Amygdala (tissue), 56 donors: ENCODE measurements around the gene ATXN7L2.
A peak's percentile ranks its signal among the peaks of the same experiment; 100 is the strongest.

Experiments used
- DNase-seq, 56 donors: peaks; one replicate each; lab custom pipeline; 2025; lab: John Stamatoyannopoulos, UW

The ATXN7L2 gene

DNA sequence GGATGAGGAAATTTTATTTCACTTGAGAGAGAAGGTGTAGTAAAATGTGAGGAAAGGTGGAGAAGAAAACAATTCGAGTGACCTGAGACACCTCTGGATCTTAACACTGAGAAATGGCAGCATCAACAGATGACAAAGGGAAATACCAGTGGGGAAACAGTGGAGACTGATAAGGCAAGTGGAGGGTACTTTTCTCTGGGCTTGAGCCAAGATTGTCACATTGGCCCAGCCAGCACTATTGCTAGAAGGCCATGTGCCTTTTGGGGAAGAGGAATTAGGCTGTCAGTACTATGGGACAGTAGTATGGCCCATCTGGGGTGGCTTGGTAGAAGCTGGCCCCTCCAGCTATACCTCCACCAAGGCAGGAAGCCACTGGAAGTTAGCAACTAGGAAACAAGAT is 9.0 kb upstream of the ATXN7L2 start:
- DNase-seq = no peak

DNA sequence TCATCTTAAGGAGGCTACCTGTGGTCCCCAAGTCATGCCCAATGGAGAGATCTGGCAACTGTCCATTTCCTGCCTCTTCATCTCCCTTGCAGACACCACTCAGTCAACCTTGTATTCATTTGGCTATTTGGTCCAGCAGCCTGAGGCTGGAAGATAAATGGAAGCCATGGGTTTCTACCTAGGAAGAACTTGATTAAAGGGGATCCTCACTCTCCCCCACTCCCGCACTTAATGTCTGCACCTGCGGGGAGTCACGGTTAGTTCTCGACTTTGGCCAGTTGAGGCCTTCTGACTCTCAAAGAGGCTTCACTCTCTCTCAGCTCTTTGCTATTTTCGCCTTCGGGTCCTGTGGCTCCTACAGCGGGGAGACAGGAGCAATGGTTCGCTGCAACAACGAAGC is 8.4 kb upstream of the ATXN7L2 start:
- DNase-seq = no peak

DNA sequence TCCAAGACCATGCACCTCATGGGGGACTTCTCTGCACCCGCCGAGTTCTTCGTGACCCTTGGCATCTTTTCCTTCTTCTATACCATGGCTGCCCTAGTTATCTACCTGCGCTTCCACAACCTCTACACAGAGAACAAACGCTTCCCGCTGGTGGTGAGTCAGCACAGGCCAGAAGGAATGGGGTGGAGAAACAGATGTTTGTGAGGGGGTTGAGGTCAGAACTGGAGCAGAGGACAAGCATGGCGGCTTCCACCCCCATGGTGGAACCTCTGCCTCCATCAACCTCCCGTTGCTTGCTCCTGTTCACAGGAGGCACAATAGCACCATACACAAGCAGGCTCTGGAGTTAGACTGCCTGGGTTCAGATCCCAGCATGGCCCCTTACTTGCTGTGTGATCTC is 6.9 kb upstream of the ATXN7L2 start:
- no peak for DNase-seq

DNA sequence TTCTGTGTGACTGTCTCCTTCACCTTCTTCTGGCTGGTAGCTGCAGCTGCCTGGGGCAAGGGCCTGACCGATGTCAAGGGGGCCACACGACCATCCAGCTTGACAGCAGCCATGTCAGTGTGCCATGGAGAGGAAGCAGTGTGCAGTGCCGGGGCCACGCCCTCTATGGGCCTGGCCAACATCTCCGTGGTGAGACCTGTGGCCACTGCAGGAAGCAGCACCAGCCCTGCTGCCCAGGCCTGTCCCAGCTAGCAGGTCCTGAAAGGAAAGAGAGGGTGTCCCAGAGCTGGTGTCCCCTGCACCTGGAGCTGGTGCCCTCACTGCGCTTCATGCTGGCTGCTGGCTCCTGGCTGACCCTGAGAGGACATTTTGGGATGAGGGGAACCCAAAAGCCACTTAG is 5.9 kb upstream of the ATXN7L2 start:
- no peak for DNase-seq

DNA sequence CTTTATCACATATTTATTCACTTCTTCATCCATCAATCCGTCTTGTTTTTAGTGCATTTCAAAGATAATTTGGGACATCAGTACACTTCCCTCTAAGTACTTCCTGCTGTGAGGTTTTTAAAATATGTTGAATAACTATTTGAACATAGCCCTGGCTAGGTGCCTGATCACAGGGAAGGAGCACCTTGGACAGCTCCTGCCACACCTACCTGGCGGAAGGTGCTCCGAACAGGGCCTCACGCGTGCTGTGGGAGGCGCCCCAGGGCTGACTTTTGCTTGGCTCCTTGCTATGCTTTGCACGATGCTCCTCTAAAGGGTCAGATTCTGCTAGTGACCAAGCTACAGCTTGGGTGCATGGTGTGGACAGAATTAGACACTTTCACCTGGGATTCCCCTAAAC is 4.9 kb upstream of the ATXN7L2 start:
- DNase-seq = no peak

DNA sequence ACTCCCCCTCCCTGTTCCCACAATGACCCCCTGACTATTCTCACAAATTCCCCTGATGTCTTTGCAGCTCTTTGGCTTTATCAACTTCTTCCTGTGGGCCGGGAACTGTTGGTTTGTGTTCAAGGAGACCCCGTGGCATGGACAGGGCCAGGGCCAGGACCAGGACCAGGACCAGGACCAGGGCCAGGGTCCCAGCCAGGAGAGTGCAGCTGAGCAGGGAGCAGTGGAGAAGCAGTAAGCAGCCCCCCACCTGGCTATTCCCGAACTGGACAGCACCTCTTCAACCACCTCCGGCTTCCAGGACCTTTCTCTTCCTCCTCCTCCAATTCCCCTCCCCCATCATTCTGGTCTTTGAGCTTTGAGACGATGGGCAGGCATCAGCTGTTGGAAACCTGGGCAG is 4.4 kb upstream of the ATXN7L2 start:
- no peak for DNase-seq

DNA sequence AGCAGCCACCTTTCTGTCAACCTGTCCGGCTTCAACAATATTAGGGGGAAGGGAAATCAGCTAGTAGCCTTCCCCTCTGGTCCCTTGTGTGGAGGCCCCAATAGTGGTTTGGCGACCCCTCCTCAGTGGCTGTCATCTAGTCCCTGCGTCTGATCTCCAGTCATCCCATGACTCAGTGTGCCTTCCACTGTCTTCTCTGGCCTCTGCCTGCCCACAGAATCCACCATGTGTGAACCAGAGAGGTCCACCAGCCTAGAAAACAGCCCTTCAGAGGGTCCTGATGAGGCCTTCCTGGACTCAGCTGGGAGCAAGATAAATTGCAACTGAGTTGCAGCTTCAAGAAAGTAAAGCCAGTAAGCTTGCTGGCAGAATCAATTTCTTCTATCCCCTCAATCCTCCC is 3.8 kb upstream of the ATXN7L2 start:
- no peak for DNase-seq

DNA sequence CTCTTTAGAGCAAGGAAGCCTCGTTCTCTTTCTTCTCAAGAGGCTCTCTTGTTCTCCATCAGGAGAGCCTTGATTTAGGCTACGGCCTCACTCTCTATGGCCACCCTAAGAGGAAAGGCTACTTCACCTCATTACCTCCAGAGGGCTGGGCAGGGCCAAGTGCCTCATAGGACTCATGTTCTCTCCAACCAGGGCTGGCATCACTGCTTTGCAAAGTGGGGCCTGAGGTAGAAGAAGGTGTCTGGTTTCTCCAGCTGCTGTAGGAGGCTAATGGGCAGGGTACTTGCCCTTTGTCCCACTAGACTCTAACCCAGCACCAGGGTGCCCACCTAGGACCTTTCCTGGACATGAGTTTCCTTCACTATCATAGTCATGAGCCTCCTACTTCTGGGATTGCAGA is 2.1 kb upstream of the ATXN7L2 start:
- no peak for DNase-seq

DNA sequence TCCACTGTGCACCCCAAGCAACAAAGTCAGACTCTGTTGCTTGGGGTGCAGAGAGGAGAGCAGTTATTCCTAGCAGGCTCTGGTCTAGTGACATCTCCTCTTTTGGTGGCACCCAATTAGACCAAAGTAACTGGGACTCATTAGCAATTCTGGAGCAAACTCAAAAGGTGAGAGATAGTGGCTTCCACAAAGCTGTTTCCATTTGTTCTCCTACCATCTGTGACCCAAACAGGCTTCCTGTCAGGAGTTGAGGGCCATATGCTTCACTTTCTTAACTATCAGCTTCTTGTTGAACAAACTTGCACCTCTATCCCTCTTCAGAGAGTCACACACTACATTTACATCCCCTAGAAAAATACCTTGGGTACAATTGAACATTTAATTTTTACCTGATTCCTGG is 1.5 kb upstream of the ATXN7L2 start:
- no peak for DNase-seq

DNA sequence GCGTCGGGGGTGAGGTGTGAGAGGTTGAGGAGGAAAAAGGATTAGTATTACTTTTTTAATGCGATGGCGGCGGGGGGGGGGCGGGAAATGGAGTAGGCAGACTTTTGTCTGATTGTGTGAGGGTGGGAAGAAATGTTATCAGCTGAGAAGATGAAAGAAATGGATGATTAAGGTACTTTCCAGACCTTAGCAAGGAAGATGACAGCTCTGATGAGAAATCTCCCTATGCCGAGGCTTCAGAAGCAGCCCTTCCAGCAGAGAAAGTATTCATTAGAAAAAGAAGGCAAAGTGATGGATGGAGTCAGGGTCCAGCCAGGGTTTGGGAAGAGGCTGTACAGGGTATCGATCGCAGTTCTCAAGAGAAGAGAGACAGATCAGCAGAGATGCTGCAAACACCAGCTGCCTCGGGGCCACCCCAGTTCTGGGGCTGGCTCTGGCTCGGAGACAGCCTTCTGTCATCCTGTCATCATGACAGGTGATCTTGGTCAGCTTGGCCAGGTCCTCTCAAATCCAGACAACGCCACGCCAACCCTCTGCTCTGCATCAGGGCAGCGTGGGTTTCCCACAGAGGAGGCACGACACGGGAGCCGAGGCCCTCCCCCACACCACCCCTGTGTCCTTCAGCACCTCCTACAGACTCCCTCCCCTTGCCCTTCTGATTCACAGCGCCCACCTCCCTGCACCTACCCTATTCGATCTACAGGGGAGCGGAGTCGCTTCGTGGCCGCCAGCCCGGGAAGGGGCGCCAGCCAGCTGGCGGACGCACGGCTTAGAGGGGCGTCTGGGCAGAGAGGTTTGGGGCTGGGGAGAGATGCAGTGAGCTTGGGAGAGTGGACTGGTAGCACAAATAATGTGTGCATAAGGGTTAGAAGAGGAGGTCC is 674 bp upstream of the ATXN7L2 start:
- peak in 26 of 56 donors; percentile 43 to 85 (median 69) for DNase-seq

DNA sequence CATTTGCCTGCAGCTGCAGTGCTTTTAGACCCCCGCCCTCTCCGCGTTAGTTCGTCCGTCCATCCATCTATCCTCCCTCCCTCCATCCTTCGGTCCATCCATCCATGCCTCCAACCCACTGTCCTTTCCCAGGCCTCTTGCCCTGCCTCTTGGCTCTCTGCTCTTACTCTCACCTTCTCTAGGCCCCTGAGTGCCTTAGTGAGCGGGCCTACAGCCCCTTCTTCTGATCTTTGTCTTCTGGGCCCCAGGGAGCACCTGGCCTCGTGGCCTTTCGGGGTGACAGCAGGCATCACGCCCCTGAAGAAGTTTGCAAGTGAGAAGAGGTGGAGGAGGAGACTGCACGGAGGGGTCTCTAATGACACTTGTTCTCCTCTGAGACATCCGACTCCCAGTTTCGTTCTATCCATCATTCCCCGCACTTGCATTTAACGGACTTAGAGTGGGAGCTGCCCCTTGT is 842 bp downstream of the ATXN7L2 start:
- no peak for DNase-seq

DNA sequence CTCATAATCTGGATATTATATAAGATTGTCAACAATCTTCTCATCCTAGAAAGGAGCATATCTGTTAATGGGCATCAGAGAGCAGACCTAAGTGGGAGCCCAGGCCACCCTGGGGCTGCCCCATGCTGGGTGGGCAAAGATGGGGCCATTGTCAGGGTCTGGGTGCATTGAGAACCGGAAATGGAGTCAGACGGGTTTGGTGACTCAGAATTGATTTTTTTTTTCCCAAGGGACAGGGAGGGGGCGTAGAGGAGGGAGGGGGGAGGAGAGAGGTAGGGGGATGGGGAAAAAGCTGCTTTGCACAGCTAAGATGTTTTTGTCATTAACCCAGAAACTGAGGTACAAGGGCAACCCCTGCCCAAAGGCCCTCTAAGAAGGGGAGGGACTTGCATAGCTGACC is 1.3 kb downstream of the ATXN7L2 start:
- no peak for DNase-seq

DNA sequence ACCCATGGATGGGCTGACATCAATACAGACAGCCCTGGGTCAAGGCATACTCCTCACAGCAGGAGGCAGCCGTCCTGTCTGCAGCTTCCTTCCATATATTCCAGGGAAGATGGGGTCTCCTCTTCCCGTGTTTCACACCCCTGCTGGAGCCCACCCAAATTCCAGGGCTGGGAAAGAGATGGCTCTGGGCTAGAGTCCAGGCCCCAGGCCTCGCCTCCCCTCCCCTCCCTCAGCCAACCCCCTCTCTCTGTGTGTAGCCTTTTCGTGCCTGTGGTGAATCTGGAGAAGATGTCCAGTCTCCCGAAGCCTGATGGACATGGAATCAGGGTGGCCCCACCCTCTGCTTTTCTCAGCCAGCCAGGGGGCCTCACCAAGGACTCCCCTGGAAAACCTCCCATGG is 3.6 kb downstream of the ATXN7L2 start:
- DNase-seq = no peak

DNA sequence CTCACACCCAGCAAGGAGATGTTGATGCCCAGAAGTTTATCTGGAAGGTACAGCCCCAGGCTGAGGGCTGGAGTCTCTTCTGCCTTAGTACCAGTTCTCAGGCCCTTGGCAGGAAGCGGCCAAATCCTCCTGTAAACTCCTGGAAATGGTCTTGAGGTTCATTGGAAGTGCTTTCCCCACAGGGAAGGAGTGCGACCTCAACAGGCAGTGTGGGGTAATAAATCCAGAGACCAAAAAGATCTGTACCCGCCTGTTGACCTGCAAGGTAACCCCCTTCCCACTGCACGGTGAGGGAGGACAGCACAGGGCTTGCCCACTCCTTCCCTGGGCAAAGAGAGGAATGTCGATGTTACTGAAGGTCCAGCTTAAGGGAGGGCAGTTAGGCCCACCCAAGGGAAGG is 4.5 kb downstream of the ATXN7L2 start:
- DNase-seq = no peak

DNA sequence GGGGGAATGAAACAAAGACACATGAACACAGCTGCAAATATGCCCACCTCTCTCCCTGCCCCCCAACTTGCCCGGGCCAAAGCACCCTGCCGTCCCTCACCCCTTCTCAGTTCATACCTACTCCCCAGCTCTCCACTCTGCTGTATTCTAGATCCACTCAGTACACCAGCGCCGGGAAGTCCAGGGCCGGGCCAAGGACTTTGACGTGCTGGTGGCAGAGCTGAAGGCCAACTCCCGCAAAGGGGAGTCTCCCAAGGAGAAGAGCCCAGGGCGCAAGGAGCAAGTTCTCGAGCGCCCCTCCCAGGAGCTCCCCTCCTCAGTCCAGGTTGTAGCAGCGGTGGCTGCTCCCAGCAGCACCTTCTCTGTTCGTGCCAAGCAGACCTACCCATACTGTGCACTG is 5.0 kb downstream of the ATXN7L2 start:
- no peak for DNase-seq

DNA sequence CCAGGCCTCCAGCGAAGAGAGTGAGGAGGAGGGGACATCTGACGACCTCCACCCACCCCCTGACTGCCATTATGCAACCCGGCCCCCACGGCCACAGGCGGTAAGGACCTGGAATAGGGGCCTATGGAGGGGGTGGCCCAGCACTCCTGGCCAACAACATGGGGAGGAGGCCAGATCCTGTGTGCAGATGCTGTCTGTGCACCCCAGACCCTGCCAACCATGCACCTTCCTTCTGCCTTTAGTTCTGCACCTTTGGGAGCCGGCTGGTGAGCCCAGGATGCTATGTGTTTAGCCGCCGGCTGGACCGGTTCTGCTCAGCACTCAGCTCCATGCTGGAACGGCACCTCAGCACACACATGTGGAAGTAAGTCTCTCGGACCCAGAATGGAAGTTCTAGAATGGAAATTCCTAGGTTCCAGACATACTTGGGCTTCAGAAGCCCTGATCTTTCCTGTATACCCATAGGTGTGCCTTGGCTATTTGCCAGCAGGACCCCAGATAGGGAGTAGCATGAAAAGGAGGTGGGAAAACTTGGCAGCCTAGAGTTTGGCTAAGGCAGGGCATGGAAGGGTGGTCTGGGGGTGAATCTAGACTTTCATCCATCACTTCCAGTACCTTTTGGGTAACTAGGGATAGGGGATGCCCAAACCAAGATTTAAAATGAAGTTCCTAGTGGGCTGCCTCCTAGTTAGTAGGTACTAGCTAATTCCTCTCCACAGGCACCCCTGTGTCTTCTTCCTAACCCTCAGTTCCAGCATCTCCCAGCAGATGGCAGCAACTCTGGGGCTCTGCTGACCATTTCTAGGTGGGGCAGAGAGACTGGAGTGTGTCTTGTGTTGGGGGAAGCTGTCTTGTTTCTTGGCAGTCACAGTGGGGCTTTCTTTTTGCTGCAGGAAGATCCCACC is 6.6 kb downstream of the ATXN7L2 start:
- peak in 40 of 56 donors; percentile 19 to 83 (median 50) for DNase-seq

DNA sequence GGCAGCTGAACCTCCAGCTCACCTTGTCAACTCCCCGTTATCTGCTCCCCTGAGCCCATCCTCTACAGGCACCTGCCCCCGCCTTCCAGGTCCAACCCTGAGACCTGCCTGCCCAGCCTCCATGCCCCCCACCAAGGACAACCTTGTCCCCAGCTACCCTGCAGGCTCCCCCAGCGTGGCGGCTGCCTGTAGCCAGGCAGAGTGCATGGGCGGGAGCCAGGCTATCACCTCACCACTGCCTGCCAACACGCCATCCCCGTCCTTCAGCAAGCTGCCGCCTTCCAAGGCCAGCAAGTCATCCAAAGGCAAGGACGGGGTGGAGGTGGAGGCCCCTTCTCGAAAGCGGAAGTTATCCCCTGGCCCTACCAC is 7.2 kb downstream of the ATXN7L2 start:
- DNase-seq = no peak

DNA sequence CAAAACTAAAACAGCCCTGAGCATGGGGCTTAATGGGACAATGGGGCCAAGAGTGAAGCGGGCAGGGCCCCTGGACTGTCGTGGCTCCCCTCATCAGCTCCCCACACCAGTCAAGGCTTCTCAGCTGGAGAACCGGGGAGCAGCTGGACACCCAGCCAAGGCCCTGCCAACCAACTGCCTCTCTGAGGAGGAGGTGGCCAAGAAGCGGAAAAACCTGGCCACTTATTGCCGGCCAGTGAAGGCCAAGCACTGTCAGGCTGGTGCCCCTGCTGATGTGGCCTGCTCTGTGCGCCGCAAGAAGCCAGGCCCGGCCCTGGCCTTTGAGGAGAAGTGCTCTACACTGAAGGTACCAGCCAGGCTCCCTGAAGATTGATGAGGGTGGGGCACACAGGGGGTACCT is 7.7 kb downstream of the ATXN7L2 start:
- no peak for DNase-seq

DNA sequence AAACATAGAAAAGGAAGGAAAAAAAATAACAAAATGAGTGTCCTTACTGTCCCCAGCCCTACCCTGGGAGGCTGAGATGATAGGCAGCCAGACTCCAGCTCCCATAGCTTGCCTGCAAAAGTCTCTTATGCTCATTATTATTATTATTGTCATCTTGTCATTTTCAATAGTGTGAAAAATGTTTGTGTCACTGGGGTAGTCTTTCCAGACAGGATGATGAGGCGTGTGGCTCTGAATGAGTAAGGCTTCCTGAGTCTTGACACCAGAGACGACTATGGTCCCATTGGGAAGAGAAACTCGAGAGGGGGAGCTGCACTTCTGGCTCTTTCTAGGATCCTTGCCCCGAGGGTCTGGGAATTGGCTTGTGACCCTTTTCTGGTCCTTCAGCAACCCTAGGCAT is 9.1 kb downstream of the ATXN7L2 start:
- DNase-seq = no peak

DNA sequence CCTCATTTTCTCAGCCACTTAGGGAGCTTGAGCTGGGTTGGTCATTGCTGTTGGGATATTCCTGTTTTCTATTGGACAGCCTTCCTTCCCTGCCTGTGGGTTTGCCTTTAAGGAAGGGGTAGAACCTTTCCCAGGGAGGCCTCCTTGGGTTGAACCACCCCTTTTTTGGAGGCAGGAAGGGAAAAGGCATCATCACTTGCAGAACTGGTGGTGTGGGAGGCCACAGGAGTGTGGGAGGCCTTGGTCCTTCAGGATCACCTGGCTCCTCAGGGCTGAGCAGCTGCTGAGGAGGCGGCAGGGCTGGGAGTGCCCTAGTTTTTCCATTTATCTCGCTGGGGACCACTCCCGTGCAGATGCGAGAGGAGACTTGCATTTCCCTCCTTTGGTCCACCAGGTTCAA is 9.5 kb downstream of the ATXN7L2 start:
- DNase-seq = peak in 1 of 56 donors; percentile 22

DNA sequence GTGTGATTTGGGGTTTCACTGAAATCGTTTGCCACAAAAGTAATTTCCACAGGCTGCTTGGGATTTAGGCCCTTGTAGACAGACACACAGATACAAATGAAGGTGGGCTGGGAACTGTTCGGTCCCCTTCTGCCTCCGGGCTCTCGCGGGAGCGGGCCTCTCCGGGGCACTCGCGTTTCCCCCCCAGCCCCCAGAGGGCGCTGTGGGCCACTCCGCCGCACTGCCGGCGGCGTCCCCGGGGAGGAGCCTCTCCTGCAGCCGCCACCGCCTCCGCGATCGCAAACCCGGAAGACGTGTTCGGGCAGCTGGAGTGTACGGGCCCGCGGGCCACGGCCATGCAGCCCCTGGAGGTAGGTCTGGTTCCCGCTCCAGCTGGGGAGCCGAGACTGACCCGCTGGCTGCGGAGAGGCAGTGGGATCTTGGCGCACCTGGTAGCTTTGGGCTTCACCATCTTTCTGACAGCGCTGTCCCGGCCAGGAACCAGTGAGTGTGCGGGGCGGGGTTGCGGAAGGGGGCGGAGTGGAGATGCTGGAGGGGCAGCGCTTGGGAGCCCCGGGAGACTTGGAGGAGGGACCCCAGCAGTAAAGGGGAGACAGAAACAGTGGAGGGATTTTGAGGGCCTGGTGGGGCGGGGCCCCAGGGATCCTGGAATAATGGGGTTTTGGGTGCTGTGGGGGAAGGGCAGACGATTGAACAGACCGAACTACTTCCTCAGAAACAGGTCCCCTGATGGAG is 10.3 kb downstream of the ATXN7L2 start, which contains the start of gene CYB561D1:
TSS of gene CYB561D1 (plus strand) at position 290 of the 735 bp plus-strand sequence. CDS start at position 336, 46 bp downstream.
- DNase-seq = peak in 55 of 56 donors; percentile 31 to 89 (median 77)
